ENCODE measurements around the gene SGTA. TPM values are rescaled to one million over a fixed set of nuclear protein-coding genes. Genes with fewer than 3 reads are reported as not detected.

Gene SGTA
- total RNA-seq (2022; extraction: Qiagen RNA extraction) = 51.4 to 81.2 TPM (median 71.6 TPM) in 5 replicates

GRCh38 chr19:2782936-2783780, at the start of gene SGTA:
Gene SGTA (minus strand): TSS chr19:2783273. CDS start chr19:2769068, 14,205 bp downstream.

GRCh38 chr19:2819540-2820111, 36.6 kb upstream of the SGTA start, which contains the start of gene ZNF554:
Gene ZNF554 (plus strand): TSS chr19:2819868. CDS start chr19:2820072, 204 bp downstream.

GRCh38 chr19:2785244-2785997, 2.3 kb upstream of the SGTA start, which contains the start of gene THOP1:
Gene THOP1 (plus strand): TSS chr19:2785503. CDS start chr19:2785663, 160 bp downstream.

GRCh38 chr19:2739602-2740313, 43.3 kb downstream of the SGTA start, which contains the start of gene SLC39A3:
Gene SLC39A3 (minus strand): TSS chr19:2740017. CDS start chr19:2737257, 2,760 bp downstream.

GRCh38 chr19:2720777-2721569, 62.1 kb downstream of the SGTA start, which contains the start of gene DIRAS1:
Gene DIRAS1 (minus strand): TSS chr19:2721372. CDS start chr19:2717806, 3,566 bp downstream.

Other genes starting within 250 kb of the SGTA start
- 0.02 to 0.08 TPM (median 0.07 TPM) in 5 replicates for gene GNG7, start 80.6 kb downstream of the SGTA start, total RNA-seq (2022; extraction: Qiagen RNA extraction)
- 2.8 to 4.7 TPM (median 4.1 TPM) in 5 replicates for gene DIRAS1, start 61.9 kb downstream of the SGTA start, total RNA-seq (2022; extraction: Qiagen RNA extraction)
- gene SLC39A3, start 43.3 kb downstream of the SGTA start, total RNA-seq (2022; extraction: Qiagen RNA extraction) = 26.6 to 29.2 TPM (median 27.5 TPM) in 5 replicates
- 72.3 to 103 TPM (median 94.3 TPM) in 5 replicates for gene THOP1, start 2.2 kb upstream of the SGTA start, total RNA-seq (2022; extraction: Qiagen RNA extraction)
- gene ZNF554, start 36.6 kb upstream of the SGTA start, total RNA-seq (2022; extraction: Qiagen RNA extraction) = 0.67 to 1.1 TPM (median 0.93 TPM) in 5 replicates
- 1.4 to 3.2 TPM (median 2.3 TPM) in 5 replicates for gene ZNF555, start 58.2 kb upstream of the SGTA start, total RNA-seq (2022; extraction: Qiagen RNA extraction)
- gene ZNF556, start 84.1 kb upstream of the SGTA start, total RNA-seq (2022; extraction: Qiagen RNA extraction) = 0.01 to 0.19 TPM (median 0.04 TPM) in 5 replicates
- 3.9 to 6.0 TPM (median 4.5 TPM) in 5 replicates for gene ZNF57, start 117.7 kb upstream of the SGTA start, total RNA-seq (2022; extraction: Qiagen RNA extraction)
- 1.6 to 1.8 TPM (median 1.8 TPM) in 5 replicates for gene ZNF77, start 161.7 kb upstream of the SGTA start, total RNA-seq (2022; extraction: Qiagen RNA extraction)
- 4.4 to 7.3 TPM (median 6.1 TPM) in 5 replicates for gene TLE6, start 194.3 kb upstream of the SGTA start, total RNA-seq (2022; extraction: Qiagen RNA extraction)
- gene TLE2, start 246.0 kb upstream of the SGTA start, total RNA-seq (2022; extraction: Qiagen RNA extraction) = 1.7 to 4.0 TPM (median 3.0 TPM) in 5 replicates